ENCODE data around the gene CYP27A1.

The CYP27A1 gene

GRCh38 chr2:218776488-218776887, 5.5 kb upstream of the CYP27A1 start:
- DNase-seq: no peak

- DNase-seq: no peak
Observed at GRCh38 chr2:218777276-218777990, 4.5 kb upstream of the CYP27A1 start.

GRCh38 chr2:218780046-218780445, 1.9 kb upstream of the CYP27A1 start:
- DNase-seq: no peak

- no peak for DNase-seq
Observed at GRCh38 chr2:218780851-218781690, 876 bp upstream of the CYP27A1 start.

- no peak for DNase-seq
Observed at GRCh38 chr2:218782528-218782844, 539 bp downstream of the CYP27A1 start.

GRCh38 chr2:218783688-218784087, 1.7 kb downstream of the CYP27A1 start:
- DNase-seq: no peak

- DNase-seq: no peak
Observed at GRCh38 chr2:218785103-218785502, 3.2 kb downstream of the CYP27A1 start.

GRCh38 chr2:218786133-218786532, 4.2 kb downstream of the CYP27A1 start:
- DNase-seq: no peak

- DNase-seq: no peak
Observed at GRCh38 chr2:218788529-218789255, 6.7 kb downstream of the CYP27A1 start.

GRCh38 chr2:218792433-218792832, 10.5 kb downstream of the CYP27A1 start:
- DNase-seq: no peak

GRCh38 chr2:218796691-218797090, 14.7 kb downstream of the CYP27A1 start:
- DNase-seq: no peak

- no peak for DNase-seq
Observed at GRCh38 chr2:218798767-218799504, 17.0 kb downstream of the CYP27A1 start.

- no peak for DNase-seq
Observed at GRCh38 chr2:218799990-218800389, 18.0 kb downstream of the CYP27A1 start.

- DNase-seq: no peak
Observed at GRCh38 chr2:218802386-218802994, 20.5 kb downstream of the CYP27A1 start.

- DNase-seq: no peak
Observed at GRCh38 chr2:218804817-218805216, 22.9 kb downstream of the CYP27A1 start.

- no peak for DNase-seq
Observed at GRCh38 chr2:218805627-218806026, 23.7 kb downstream of the CYP27A1 start.

- no peak for DNase-seq
Observed at GRCh38 chr2:218806346-218806978, 24.5 kb downstream of the CYP27A1 start.

- DNase-seq: no peak
Observed at GRCh38 chr2:218807626-218808025, 25.7 kb downstream of the CYP27A1 start.

- no peak for DNase-seq
Observed at GRCh38 chr2:218809515-218809914, 27.6 kb downstream of the CYP27A1 start.

- no peak for DNase-seq
Observed at GRCh38 chr2:218810256-218810655, 28.3 kb downstream of the CYP27A1 start.

- no peak for DNase-seq
Observed at GRCh38 chr2:218811382-218811781, 29.4 kb downstream of the CYP27A1 start.

Data from NCI-H1417 treated with DMSO at 0.1 percent for 48 hours (cell line).